Neuronal stem cell (in vitro differentiated cells): ENCODE measurements around the gene NNMT.

ENCODE experiments used
- DNase-seq: peaks from one replicate; pipeline ENCODE4 v3.0.0-alpha.2; 2013; ENCODE audit warnings: low spot score
- H2AFZ ChIP-seq: one replicate; pipeline ENCODE4 v1.6.1; 2013; ENCODE audit warnings: mild to moderate bottlenecking, low read length, inconsistent platforms
- H2AK5ac ChIP-seq: 2 replicates; pipeline ENCODE4 v1.6.1; 2013; ENCODE audit warnings: low read depth, mild to moderate bottlenecking, inconsistent platforms, low read length, moderate library complexity, mixed read lengths
- H2BK120ac ChIP-seq: 2 replicates; pipeline ENCODE4 v1.6.1; 2013; ENCODE audit warnings: low read depth, mild to moderate bottlenecking, inconsistent platforms, low read length, moderate library complexity, mixed read lengths
- H2BK12ac ChIP-seq: one replicate; pipeline ENCODE4 v1.6.1; 2013; ENCODE audit warnings: low read length, inconsistent platforms
- H2BK15ac ChIP-seq: 2 replicates; pipeline ENCODE4 v1.6.1; 2013; ENCODE audit warnings: mild to moderate bottlenecking, low read length, inconsistent platforms, mixed read lengths
- H2BK5ac ChIP-seq: one replicate; pipeline ENCODE4 v1.6.1; 2013; ENCODE audit warnings: inconsistent platforms, mild to moderate bottlenecking, low read length, moderate library complexity
- H3K14ac ChIP-seq: one replicate; pipeline ENCODE4 v1.6.1; 2013; ENCODE audit warnings: low read length, inconsistent platforms
- H3K18ac ChIP-seq: 2 replicates; pipeline ENCODE4 v1.6.1; 2013; ENCODE audit warnings: low read length, inconsistent platforms
- H3K23ac ChIP-seq: 2 replicates; pipeline ENCODE4 v1.6.1; 2013; ENCODE audit warnings: low read depth, mild to moderate bottlenecking, mixed read lengths, low read length, inconsistent platforms; ENCODE audit not compliant: poor library complexity
- H3K27ac ChIP-seq: replicated peaks from 3 replicates; pipeline ENCODE4 v1.5.1; 2013; ENCODE audit warnings: low read length, inconsistent platforms
- H3K27me3 ChIP-seq, 3 experiments: 2 replicates each; pipeline ENCODE4 v1.6.1; 2013; ENCODE audit warnings: low read length in 3 of 3, mild to moderate bottlenecking in 2 of 3, inconsistent platforms in 1 of 3, low read depth in 1 of 3, mixed read lengths in 1 of 3, moderate library complexity in 1 of 3; ENCODE audit not compliant: control insufficient read depth in 3 of 3, insufficient read depth in 3 of 3
- H3K36me3 ChIP-seq, 2 donors: replicated peaks in 1 of 2; 2 replicates each; pipeline ENCODE4 v1.6.1; 2013; ENCODE audit warnings: low read length in 2 of 2; ENCODE audit not compliant: control insufficient read depth in 2 of 2, insufficient read depth in 2 of 2
- H3K4ac ChIP-seq: 2 replicates; pipeline ENCODE4 v1.6.1; 2013; ENCODE audit warnings: inconsistent platforms, mild to moderate bottlenecking, low read length, moderate library complexity
- H3K4me1 ChIP-seq, 2 donors: 1 replicate in 1 of 2; 2 replicates in 1 of 2; pipeline ENCODE4 v1.6.1; 2013; ENCODE audit warnings: low read length in 2 of 2, low read depth in 1 of 2; ENCODE audit not compliant: control insufficient read depth in 2 of 2, insufficient read depth in 1 of 2
- H3K4me2 ChIP-seq: one replicate; pipeline ENCODE4 v1.6.1; 2013; ENCODE audit warnings: mild to moderate bottlenecking, low read length, inconsistent platforms; ENCODE audit not compliant: insufficient read depth, poor library complexity, severe bottlenecking
- H3K4me3 ChIP-seq, 2 donors: 2 replicates each; pipeline ENCODE4 v1.5.1; 2013; ENCODE audit warnings: low read length in 2 of 2, mild to moderate bottlenecking in 2 of 2, inconsistent platforms in 1 of 2, moderate library complexity in 1 of 2
- H3K79me1 ChIP-seq: one replicate; pipeline ENCODE4 v1.6.1; 2013; ENCODE audit warnings: low read depth, mild to moderate bottlenecking, inconsistent platforms, low read length, moderate library complexity
- H3K9ac ChIP-seq: one replicate; pipeline ENCODE4 v1.6.1; 2013; ENCODE audit warnings: mild to moderate bottlenecking, low read depth, low read length, inconsistent platforms; ENCODE audit not compliant: poor library complexity
- H3K9me3 ChIP-seq, 2 donors: replicated peaks in 1 of 2; 2 replicates each; pipeline versions ENCODE3 to v1.6.1; 2013; ENCODE audit warnings: low read length in 2 of 2, mild to moderate bottlenecking in 2 of 2, inconsistent platforms in 1 of 2, low read depth in 1 of 2, mixed read lengths in 1 of 2, moderate library complexity in 1 of 2; ENCODE audit not compliant: control insufficient read depth in 2 of 2, insufficient read depth in 1 of 2
- H4K8ac ChIP-seq: one replicate; pipeline ENCODE4 v1.6.1; 2013; ENCODE audit warnings: low read depth, mild to moderate bottlenecking, inconsistent platforms, low read length, moderate library complexity
- H4K91ac ChIP-seq: one replicate; pipeline ENCODE4 v1.6.1; 2013; ENCODE audit warnings: low read length, low read depth, mild to moderate bottlenecking, inconsistent platforms; ENCODE audit not compliant: poor library complexity
- WGBS, 2 donors: extraction: QIAGEN DNeasy Blood & Tissue Kit; methylation state at CpG; one replicate each; pipeline ENCODE4 v1.1.7; 2013; ENCODE audit warnings: missing lambda C conversion rate in 2 of 2, mixed read lengths in 1 of 2; ENCODE audit not compliant: insufficient read length in 2 of 2, insufficient replicate concordance in 1 of 2; ENCODE audit errors: extremely low coverage in 2 of 2; 5-methylcytosine and 5-hydroxymethylcytosine counted together

The NNMT gene

DNA sequence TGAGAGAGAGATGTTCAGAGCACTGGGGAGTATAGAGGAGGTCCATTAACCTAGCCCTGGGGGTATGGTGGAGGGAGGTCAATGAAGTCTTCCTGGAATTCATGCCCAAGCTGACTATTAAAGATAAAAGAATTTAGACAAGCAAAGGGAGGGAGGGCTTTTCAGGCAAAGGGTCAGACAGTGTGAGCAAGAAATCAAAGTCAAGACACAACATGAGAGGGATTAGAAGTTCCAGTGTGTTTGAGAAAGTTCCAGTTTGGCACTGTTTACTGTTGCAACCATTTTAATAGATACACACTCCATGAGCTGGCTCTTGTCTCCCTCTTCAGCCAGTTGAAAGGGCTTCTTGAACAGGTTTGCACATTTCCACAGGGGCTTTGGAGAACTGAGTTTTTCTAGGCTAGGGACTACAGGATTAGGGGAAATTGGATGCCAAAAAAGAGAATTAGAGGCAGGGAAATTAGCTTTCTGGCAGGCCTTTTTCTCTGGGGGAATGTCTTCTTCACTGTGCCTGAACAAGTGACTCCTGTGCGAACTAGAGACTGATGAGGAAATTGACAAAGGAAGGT, 14.7 kb upstream of the NNMT start:
- Histone ChIP-seq H3K4me1 (peaks cover 0 to 12% of the 10 kb centered on the region in 2 donors), H3K18ac (no peak overlapping the region), H2AK5ac (no peak overlapping the region), H2BK15ac (no peak overlapping the region), H2AFZ (no peak overlapping the region), H3K36me3 (no peaks in the 10 kb centered on the region), H4K8ac (no peak overlapping the region), H3K27ac (no peak overlapping the region), H3K14ac (no peak overlapping the region), H3K9me3 (no peaks in the 10 kb centered on the region), H3K23ac (no peak overlapping the region), H3K4ac (no peak overlapping the region), H2BK12ac (no peak overlapping the region), H2BK5ac (no peak overlapping the region), H3K79me1 (no peaks in the 10 kb centered on the region), H2BK120ac (no peak overlapping the region), H3K27me3 (peaks cover 0 to 6% (median 0%) of the 10 kb centered on the region in 3 experiments), H3K4me3 (no peak overlapping the region), H3K9ac (no peak overlapping the region), H3K4me2 (no peak overlapping the region), H4K91ac (no peak overlapping the region)
- WGBS, 2 donors, result no CpG with 5 or more reads among the region's 1 CpG
- DNase-seq, result no peak

- H3K4me3 ChIP-seq, result no peak overlapping the region
Observed at GRCh38 chr11:114282488-114282887, 13.7 kb upstream of the NNMT start.

DNA sequence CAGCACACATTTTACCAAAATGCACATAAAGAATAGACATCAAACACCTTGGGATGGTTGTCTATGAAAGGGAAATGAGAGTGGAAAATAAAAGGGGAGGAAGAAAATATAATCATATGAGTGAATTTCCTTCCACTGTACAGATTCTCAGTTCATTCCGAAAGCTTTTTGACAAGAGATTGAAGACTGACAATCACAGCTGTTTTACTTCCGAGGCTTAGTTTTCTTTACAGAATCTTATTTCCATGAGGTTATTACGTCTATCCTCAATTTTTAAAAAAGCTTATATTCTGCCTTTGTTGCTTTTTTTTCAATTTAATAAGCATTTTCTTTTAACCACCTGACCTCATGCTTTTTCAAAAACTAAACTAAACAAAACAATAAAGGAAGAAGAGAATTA, 12.8 kb upstream of the NNMT start:
- H2AK5ac ChIP-seq, result no peak overlapping the region
- no CpG with 5 or more reads among the region's 3 CpGs for WGBS, 2 donors
- no peak overlapping the region for H2BK15ac ChIP-seq
- H2BK120ac ChIP-seq, result no peak overlapping the region
- H3K79me1 ChIP-seq, result no peaks in the 10 kb centered on the region
- no peak overlapping the region for H3K4me3 ChIP-seq
- H3K23ac ChIP-seq, result no peak overlapping the region
- no peak overlapping the region for H2BK5ac ChIP-seq
- peaks cover 0 to 6% (median 0%) of the 10 kb centered on the region in 3 experiments for H3K27me3 ChIP-seq
- no peak overlapping the region for H3K9ac ChIP-seq
- H4K8ac ChIP-seq, result no peak overlapping the region
- peaks cover 0 to 12% of the 10 kb centered on the region in 2 donors for H3K4me1 ChIP-seq
- no peak overlapping the region for H3K4ac ChIP-seq
- H2BK12ac ChIP-seq, result no peak overlapping the region
- no peak overlapping the region for H4K91ac ChIP-seq
- H2AFZ ChIP-seq, result no peak overlapping the region
- H3K36me3 ChIP-seq, result no peaks in the 10 kb centered on the region
- DNase-seq, result no peak
- no peak overlapping the region for H3K4me2 ChIP-seq
- no peak overlapping the region for H3K14ac ChIP-seq
- no peak overlapping the region for H3K18ac ChIP-seq
- H3K27ac ChIP-seq, result no peak overlapping the region
- H3K9me3 ChIP-seq, result no peaks in the 10 kb centered on the region

More at GRCh38 chr11:114282488-114282887, 13.7 kb upstream of the NNMT start:
- Histone ChIP-seq H3K4me1 (peaks cover 0 to 12% of the 10 kb centered on the region in 2 donors), H3K9me3 (no peaks in the 10 kb centered on the region), H2BK5ac (no peak overlapping the region), H3K14ac (no peak overlapping the region), H4K91ac (no peak overlapping the region), H3K27me3 (peaks cover 0 to 6% (median 0%) of the 10 kb centered on the region in 3 experiments), H3K36me3 (no peaks in the 10 kb centered on the region), H3K18ac (no peak overlapping the region), H2AK5ac (no peak overlapping the region), H2BK12ac (no peak overlapping the region), H3K79me1 (no peaks in the 10 kb centered on the region), H2BK15ac (no peak overlapping the region), H3K4me2 (no peak overlapping the region), H3K23ac (no peak overlapping the region), H2AFZ (no peak overlapping the region), H2BK120ac (no peak overlapping the region), H3K4ac (no peak overlapping the region), H4K8ac (no peak overlapping the region), H3K27ac (no peak overlapping the region), H3K9ac (no peak overlapping the region)
- WGBS, 2 donors, result no CpG with 5 or more reads among the region's 3 CpGs
- DNase-seq, result no peak

DNA sequence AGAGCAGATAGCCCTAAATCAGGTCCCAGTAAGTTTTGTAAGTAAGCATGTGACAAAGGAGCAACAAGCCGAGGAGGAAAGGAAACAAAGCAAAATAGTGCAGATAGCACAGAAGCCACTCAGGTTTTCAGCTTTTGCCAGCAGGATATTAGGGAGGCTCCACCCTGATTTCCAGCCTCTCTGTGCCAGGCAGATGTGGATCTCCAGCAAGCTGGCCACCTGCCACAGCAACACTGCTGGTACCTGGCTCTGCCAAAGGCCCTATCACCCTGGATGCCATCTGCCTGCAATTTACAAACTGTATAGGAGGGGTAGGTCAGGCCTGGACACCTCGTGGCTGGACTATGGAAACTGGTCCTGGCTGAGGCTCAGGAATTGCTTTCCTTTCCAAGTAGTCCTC, 12.2 kb upstream of the NNMT start:
- no peak overlapping the region for H3K4me3 ChIP-seq
- H3K23ac ChIP-seq, result no peak overlapping the region
- H3K79me1 ChIP-seq, result no peaks in the 10 kb centered on the region
- WGBS, 2 donors, result no CpG with 5 or more reads among the region's 2 CpGs
- H4K8ac ChIP-seq, result no peak overlapping the region
- H3K36me3 ChIP-seq, result no peaks in the 10 kb centered on the region
- H3K4me1 ChIP-seq, result peaks cover 0 to 12% of the 10 kb centered on the region in 2 donors
- H2BK120ac ChIP-seq, result no peak overlapping the region
- H2BK12ac ChIP-seq, result peak overlapping the region; percentile 97
- peak overlapping the region; percentile 81 for H3K18ac ChIP-seq
- H4K91ac ChIP-seq, result no peak overlapping the region
- H3K4ac ChIP-seq, result no peak overlapping the region
- H3K9ac ChIP-seq, result no peak overlapping the region
- no peak overlapping the region for H3K27ac ChIP-seq
- H3K14ac ChIP-seq, result peak overlapping the region; percentile 78
- H3K27me3 ChIP-seq, result peaks cover 0 to 6% (median 0%) of the 10 kb centered on the region in 3 experiments
- no peak overlapping the region for H2AFZ ChIP-seq
- H3K9me3 ChIP-seq, result no peaks in the 10 kb centered on the region
- H2BK15ac ChIP-seq, result no peak overlapping the region
- no peak for DNase-seq
- no peak overlapping the region for H3K4me2 ChIP-seq
- no peak overlapping the region for H2AK5ac ChIP-seq
- no peak overlapping the region for H2BK5ac ChIP-seq
